A549 (cell line): Measurements from ENCODE around the gene HIVEP3.

Experiments used
- CBX2 ChIP-seq: fragments of 200-600 bp; sonication (generic); IDR thresholded peaks from 2 replicates; pipeline ENCODE4 v1.6.1; 2016; ENCODE audit warnings: low read depth, mild to moderate bottlenecking, borderline replicate concordance
- CTCF ChIP-seq: fragments of >200 bp; sonication (Bioruptor Twin); formaldehyde crosslinking; IDR thresholded peaks from 3 replicates; pipeline ENCODE4 v1.5.1; 2016
- MAX ChIP-seq: IDR thresholded peaks from 2 replicates; pipeline ENCODE4 v1.6.1; 2012
- POLR2A ChIP-seq: IDR thresholded peaks from 2 replicates; pipeline ENCODE4 v1.6.1; 2012; ENCODE audit warnings: mild to moderate bottlenecking, low read length
- RAD21 ChIP-seq, 2 experiments: fragments of >200 bp in 1 of 2; sonication (Bioruptor Twin) in 1 of 2; formaldehyde crosslinking in 1 of 2; IDR thresholded peaks in 1 of 2; conservative IDR thresholded peaks in 1 of 2; 2 replicates in 1 of 2; 3 replicates in 1 of 2; pipeline ENCODE4 v1.6.1; 2012 to 2018; ENCODE audit warnings: inconsistent platforms in 1 of 2
- RCOR1 ChIP-seq: fragments of 150-350 bp; IDR thresholded peaks from 2 replicates; pipeline ENCODE4 v1.6.1; 2014; ENCODE audit warnings: antibody characterized with exemption, low read length, low read depth
- SREBF2 ChIP-seq: fragments of 450-650 bp; IDR thresholded peaks from 2 replicates; pipeline ENCODE4 v1.6.1; 2014; ENCODE audit warnings: mild to moderate bottlenecking, moderate library complexity

- TF ChIP-seq RCOR1 (no peak), CTCF (no peak), RAD21 (conservative IDR thresholded peaks at IDR 0.05 in 1 of 2, IDR thresholded peaks at IDR 0.05 in 1 of 2) (no peak), POLR2A (no peak), SREBF2 (no peak), MAX (no peak), CBX2 (no peak)
These were observed 299.0 kb downstream of the HIVEP3 start for GRCh38 chr1:41619511-41620364.
